ENCODE data around the gene SCG3.

The SCG3 gene

DNA sequence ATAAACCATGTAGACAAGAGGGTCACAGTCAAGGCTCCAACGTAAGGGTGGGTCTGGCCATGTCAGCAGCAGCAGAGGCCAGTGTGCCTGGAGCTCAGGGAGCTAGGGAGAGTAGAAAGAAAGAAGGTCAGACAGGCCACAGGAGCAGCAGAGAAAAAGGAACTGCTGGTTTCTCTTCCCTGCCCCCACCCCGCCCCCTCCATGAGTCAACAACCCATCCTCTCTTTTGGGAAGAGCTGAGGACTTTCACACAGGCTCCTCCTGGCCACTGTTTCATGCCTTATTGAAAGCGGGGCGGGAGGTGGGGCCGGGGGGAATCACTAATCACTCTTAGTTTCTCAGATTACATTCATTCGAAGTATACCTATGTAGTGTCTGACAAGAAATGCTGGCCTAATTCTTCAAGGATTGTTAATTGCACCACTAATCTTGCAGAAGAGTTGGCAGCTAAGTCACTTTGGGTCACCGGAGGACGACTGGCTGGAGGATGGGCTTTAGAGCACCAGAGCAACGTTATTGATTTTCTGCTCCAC lies 9.1 kb upstream of the SCG3 start:
- no peak overlapping the region for H3K4me3 ChIP-seq (ENCODE audit: low read depth, low read length)
- TF ChIP-seq, protein P1, sequence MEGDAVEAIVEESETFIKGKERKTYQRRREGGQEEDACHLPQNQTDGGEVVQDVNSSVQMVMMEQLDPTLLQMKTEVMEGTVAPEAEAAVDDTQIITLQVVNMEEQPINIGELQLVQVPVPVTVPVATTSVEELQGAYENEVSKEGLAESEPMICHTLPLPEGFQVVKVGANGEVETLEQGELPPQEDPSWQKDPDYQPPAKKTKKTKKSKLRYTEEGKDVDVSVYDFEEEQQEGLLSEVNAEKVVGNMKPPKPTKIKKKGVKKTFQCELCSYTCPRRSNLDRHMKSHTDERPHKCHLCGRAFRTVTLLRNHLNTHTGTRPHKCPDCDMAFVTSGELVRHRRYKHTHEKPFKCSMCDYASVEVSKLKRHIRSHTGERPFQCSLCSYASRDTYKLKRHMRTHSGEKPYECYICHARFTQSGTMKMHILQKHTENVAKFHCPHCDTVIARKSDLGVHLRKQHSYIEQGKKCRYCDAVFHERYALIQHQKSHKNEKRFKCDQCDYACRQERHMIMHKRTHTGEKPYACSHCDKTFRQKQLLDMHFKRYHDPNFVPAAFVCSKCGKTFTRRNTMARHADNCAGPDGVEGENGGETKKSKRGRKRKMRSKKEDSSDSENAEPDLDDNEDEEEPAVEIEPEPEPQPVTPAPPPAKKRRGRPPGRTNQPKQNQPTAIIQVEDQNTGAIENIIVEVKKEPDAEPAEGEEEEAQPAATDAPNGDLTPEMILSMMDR (IDR thresholded peaks at IDR 0.05; ENCODE audit: low read depth, low read length) = no peak

DNA sequence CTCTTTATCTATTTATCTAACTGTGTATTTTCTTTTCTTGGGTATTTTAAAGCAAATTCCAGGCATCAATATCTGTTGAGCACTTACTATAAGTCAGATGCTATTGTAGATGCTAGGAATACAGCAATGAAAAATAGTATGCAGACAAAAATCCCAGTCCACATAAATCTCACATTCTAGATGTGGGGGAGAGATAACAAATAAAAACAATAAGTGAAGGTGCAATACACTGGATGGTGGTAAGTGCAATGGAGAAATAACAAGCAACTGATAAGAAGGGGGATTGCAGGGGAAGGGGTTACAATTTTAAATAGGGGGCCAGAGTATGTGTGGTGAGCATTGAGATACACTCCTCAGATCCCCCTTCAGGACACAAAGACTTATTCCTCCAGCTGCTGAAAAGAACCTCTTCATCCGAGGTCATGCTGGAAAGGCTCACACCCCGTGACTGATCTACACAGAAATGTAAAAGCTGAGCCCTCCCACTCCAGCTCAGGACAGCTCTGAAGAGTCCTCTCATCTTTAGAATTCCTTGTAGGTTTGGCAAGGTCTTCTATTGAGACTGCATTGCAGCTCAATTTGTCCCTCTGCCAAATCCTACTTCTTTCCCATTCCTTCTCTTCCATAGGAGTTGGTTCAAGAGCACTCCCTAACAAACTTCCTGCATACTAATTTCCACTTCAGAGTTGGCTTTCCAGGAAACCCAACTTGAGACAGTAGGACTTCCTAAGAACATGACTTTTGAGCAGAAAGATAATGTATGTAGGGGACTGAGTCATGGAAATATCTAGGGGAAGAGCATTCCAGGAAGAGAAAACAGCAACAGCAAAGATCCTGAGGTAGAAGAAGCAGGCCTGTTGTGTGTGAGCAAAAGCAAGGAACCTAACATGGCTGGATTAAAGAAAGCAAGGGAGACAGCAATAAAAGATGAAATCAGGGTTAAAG lies 8.1 kb upstream of the SCG3 start:
- TF ChIP-seq, protein P1 (IDR thresholded peaks at IDR 0.05; ENCODE audit: low read depth, low read length) = no peak
- H3K4me3 ChIP-seq (ENCODE audit: low read depth, low read length) = no peak overlapping the region

DNA sequence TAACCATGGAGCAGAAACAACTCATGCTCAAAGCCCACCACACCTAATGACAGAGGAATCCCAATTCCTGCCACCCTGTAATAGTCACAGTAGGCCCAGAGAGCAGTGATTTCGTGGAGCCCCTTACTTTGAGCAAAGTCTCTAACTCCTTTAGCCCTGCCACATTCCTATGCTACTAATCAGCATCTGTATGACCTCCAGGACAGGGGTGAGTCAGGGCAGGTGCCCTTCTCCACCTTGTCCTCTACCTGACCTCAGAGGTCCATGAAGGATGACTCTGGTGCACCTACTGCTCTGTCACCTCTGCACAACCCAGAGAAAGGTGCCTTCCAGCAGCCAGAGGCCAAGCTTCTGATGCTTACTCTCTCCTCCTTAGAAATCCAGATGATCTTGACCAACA lies 6.1 kb upstream of the SCG3 start:
- TF ChIP-seq, protein P1 (IDR thresholded peaks at IDR 0.05; ENCODE audit: low read depth, low read length) = no peak
- no peak overlapping the region for H3K4me3 ChIP-seq (ENCODE audit: low read depth, low read length)

DNA sequence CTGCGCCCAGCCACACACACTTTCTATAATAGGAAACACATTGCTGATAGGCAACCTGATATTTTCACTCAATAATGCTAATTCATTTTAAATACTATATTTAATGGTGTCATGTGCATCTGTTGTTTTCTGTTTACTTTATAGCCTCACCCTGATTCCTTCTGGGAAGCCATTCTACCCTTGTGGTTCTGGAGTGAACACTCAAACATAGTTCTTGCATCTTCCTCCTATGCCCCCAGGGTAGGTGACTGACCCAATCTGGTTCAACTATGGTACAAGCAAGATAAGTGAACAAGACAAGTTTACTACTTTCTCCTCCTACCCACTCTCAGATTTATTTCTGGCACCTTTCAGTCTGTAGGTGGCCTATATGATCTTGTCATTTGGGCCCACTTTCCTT lies 4.3 kb upstream of the SCG3 start:
- H3K4me3 ChIP-seq (ENCODE audit: low read depth, low read length) = no peak overlapping the region
- TF ChIP-seq, protein P1 (IDR thresholded peaks at IDR 0.05; ENCODE audit: low read depth, low read length) = no peak

DNA sequence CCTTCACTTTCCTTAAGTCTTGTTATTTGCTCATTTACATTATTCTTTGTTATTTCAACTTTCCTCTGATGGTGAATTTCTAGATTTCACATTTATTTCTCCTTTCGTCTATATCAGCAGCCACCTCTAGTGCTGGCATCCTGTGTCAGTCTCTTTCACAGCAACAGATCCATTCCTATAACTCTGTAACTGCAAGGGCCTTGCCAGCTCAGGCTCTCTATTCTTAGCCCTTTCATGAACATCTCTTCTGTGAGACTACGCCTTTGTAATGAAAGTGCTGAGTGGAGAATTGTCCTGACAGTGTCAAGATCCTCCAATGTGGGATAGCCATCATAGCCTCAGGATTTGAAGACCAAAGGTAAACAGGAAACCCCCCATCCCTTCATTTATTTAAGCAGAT lies 3.9 kb upstream of the SCG3 start:
- TF ChIP-seq, protein P1 (IDR thresholded peaks at IDR 0.05; ENCODE audit: low read depth, low read length) = no peak
- no peak overlapping the region for H3K4me3 ChIP-seq (ENCODE audit: low read depth, low read length)

DNA sequence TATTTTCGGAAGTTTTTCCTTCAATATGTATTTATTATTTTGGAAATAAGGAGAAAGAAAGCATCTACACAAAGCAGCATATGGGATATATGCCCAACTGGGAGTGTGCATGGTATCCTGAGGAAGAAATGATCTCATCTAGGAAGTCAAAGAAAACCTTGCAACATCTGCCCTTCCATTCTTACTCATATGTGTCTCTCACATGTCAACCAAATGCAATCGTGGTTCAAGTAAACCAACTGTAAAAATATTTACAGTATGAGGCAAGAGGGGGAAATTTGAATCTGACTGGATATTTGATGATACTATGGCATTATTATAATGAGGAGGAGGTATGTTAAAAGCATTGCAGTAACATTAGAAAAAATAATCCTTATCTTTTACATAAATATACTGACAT lies 3.2 kb upstream of the SCG3 start:
- TF ChIP-seq, protein P1 (IDR thresholded peaks at IDR 0.05; ENCODE audit: low read depth, low read length) = no peak
- H3K4me3 ChIP-seq (ENCODE audit: low read depth, low read length) = no peak overlapping the region

DNA sequence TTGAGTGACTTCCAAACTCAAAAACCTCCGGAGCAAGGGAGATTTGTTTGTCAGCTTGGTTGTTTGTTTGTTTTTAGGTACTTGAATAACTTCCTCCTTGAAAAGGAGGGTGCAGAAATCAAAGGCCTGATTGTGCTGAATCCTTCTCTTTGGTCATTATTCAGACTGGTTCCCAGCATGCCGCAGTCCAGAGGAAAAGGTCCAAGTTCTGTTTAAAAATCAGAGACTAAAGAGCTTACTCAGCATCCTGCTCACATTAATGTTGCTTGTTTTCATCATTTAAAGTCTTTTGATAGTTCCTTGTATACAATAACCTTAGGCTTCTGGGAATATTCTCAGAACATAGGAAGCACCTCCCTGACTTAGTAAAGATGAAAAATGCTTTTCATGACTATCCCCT lies 982 bp upstream of the SCG3 start:
- TF ChIP-seq, protein P1 (IDR thresholded peaks at IDR 0.05; ENCODE audit: low read depth, low read length) = no peak
- no peak overlapping the region for H3K4me3 ChIP-seq (ENCODE audit: low read depth, low read length)
